GM13977 (cell line): ENCODE measurements around the gene SNX10.

Experiments
- DNase-seq: peaks from one replicate; pipeline ENCODE4 v3.0.0; 2012; ENCODE audit warnings: low spot score
- in situ Hi-C: fragments of 300-500 bp; cut with MboI; formaldehyde crosslinking; loops from one replicate; pipeline ENCODE4 v1.12.0; 2022; ENCODE audit warnings: low sequenced_read_pairs, low pct_unique_long_range_greater_than_20kb, mixed read lengths, inconsistent platforms; ENCODE audit not compliant: unreplicated experiment
- TF ChIP-seq, protein P1 (sequence below): IDR thresholded peaks from 2 replicates; pipeline ENCODE4 v1.5.1; 2012; ENCODE audit warnings: mild to moderate bottlenecking, control low read depth; ENCODE audit not compliant: insufficient read depth; ENCODE audit errors: extremely low read depth, missing control alignments

The SNX10 gene

DNA sequence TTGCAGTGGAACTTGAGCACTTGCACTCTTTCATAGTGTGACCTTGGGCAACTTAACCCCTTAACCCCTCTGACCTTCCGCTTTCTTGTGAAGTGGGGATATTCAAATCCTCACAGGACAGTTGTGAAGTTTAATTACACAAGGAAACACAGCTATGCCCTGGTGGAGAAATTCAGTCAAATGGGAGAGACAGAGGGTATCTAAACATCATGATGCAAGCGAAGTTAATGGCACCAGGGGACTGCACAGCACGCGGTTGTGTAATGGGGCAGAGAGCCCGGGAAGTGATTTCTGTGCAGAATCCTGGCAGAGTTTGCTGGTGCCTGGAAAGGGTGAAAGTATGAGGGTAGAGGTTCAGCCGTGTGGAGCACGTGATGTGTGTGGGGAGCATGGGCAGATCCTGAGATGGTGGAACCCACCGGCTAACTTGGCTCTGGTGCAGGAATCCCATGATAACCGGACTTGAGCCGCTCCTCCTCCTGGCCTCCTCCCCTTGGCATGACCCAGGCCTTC, 51.7 kb downstream of the SNX10 start:
- TF ChIP-seq, protein P1, sequence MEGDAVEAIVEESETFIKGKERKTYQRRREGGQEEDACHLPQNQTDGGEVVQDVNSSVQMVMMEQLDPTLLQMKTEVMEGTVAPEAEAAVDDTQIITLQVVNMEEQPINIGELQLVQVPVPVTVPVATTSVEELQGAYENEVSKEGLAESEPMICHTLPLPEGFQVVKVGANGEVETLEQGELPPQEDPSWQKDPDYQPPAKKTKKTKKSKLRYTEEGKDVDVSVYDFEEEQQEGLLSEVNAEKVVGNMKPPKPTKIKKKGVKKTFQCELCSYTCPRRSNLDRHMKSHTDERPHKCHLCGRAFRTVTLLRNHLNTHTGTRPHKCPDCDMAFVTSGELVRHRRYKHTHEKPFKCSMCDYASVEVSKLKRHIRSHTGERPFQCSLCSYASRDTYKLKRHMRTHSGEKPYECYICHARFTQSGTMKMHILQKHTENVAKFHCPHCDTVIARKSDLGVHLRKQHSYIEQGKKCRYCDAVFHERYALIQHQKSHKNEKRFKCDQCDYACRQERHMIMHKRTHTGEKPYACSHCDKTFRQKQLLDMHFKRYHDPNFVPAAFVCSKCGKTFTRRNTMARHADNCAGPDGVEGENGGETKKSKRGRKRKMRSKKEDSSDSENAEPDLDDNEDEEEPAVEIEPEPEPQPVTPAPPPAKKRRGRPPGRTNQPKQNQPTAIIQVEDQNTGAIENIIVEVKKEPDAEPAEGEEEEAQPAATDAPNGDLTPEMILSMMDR: no peak
- no peak for DNase-seq
- in situ Hi-C loops: no loop called here

DNA sequence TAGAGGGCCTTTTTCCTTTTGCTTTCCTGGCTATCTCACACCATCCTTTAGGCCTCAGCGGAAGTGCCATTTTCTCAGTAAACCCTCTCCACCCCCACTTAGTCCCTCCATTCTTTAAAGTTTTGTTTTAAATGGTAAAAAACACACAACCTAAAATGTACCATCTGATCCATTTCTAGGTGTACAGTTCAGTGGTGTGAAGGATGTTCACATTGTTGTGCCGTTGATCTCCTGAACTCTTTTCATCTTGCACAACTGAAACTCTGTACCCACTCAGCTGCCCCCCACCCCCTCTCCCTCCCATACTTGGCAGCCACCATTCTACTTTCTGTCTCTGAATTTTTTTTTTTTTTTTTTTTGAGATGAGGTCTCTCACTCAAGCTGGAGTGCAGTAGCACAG, 52.2 kb downstream of the SNX10 start:
- in situ Hi-C loops: no loop called here
- TF ChIP-seq, protein P1: no peak
- no peak for DNase-seq

DNA sequence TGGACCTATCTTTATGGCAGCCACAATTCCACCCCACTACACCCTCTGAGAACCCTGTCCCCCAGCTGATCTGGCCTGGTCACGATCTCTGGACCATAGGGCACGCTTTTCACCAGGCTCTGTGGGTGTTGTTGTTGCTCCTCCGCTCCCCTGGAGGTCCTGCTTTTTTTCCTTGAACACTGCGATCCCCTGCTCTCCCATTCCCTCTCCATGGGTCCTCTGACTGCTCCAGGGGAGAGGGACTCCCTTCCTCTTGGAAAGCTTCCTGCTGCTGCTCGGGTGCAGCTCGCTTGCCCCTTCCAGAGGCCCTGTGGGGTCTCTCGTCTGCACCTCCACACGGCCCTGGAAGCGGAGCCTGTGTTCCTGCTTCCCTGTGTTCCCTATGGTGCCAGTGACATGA, 53.5 kb downstream of the SNX10 start:
- DNase-seq: no peak
- in situ Hi-C loops: no loop called here
- TF ChIP-seq, protein P1: no peak

DNA sequence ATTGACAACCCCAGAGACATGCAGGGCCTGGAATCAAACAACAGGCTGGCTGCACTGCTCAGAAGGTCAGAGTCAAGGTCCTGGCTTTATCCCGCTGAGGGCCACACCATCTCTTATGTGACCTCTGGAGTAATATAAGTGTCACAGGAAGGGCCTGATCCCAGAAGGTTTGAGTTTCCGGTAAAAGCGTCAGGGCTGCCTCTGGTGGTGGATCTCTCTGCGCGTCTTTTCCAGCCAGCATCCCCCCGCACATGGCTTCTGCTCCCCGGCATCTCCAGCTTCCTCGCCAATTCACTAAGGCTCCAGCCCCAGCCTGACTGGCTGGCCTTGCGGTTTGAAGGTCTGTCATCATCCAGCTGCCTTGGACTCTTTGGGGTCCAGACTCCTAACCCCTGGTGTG, 54.2 kb downstream of the SNX10 start:
- TF ChIP-seq, protein P1: no peak
- no peak for DNase-seq
- in situ Hi-C loops: no loop called here

DNA sequence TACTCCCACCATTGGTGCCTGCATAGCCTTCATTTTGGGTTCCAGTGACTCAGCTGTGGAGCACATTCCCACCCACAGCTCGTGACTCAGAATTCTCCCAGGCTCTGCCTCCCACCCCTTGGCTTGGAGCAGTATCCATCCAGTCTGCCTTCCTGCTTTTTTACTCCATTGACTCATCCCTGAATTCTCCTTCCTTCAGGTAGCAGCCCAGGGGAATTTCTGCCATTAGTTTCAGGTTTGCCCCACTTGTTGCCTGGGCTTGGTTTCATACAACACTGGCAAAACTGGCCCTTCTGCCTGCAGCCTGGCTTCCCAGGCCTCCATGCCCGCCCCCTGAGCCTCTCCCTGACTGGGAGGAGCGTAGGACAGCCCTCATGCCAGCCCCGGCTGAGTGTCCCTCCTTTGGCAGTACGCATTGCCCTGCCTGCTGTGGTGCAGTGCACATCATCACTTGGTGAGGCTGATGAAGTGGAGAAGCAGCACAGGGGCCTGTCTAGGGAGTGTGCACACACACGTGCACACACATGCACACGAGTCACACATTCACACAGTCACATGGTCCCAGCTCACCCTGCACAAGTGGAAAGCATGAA, 55.0 kb downstream of the SNX10 start:
- in situ Hi-C loops: no loop called here
- no peak for DNase-seq
- TF ChIP-seq, protein P1: no peak

DNA sequence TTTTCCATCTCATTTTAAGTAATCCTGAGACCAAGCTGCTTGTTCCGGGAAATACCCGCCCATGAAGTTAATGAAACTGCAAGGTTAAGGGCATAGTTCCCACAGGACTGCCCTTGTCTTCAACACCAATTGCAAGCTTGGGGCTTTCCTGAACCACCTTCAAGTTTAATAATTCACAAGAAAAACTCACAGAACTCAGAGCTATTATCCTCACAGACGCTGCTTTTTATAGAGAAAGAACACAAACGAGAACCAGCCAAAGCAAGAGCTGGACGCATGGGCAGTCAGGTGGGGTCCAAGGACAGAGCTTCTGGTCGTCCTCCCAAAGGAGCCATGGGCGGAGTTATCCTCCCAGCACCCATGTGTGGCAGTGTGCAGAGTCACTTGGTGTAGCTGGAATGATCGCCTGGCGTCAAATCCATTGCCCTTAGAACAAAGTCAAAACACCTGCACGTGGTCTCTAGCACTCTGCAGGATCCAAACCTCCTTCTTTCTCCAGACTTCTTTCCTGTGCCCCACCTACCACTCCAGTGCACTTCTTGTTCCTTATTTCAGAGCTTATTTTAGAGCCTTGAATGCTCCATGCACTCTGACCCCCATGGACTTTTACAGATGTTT, 56.7 kb downstream of the SNX10 start:
- in situ Hi-C loops: no loop called here
- DNase-seq: no peak
- TF ChIP-seq, protein P1: no peak
